GM12801 (cell line): Measurements from ENCODE around the gene CEACAM3.

Experiments
- TF ChIP-seq, protein P1 (sequence below): IDR thresholded peaks from one replicate; pipeline ENCODE4 v1.5.1; 2011; ENCODE audit warnings: control low read depth; ENCODE audit not compliant: insufficient read length; ENCODE audit errors: extremely low read depth

CEACAM3 gene

GRCh38 chr19:41801031-41801430 is 4.6 kb downstream of the CEACAM3 start:
- TF ChIP-seq, protein P1, sequence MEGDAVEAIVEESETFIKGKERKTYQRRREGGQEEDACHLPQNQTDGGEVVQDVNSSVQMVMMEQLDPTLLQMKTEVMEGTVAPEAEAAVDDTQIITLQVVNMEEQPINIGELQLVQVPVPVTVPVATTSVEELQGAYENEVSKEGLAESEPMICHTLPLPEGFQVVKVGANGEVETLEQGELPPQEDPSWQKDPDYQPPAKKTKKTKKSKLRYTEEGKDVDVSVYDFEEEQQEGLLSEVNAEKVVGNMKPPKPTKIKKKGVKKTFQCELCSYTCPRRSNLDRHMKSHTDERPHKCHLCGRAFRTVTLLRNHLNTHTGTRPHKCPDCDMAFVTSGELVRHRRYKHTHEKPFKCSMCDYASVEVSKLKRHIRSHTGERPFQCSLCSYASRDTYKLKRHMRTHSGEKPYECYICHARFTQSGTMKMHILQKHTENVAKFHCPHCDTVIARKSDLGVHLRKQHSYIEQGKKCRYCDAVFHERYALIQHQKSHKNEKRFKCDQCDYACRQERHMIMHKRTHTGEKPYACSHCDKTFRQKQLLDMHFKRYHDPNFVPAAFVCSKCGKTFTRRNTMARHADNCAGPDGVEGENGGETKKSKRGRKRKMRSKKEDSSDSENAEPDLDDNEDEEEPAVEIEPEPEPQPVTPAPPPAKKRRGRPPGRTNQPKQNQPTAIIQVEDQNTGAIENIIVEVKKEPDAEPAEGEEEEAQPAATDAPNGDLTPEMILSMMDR: no peak

GRCh38 chr19:41801792-41802211 is 5.4 kb downstream of the CEACAM3 start:
- TF ChIP-seq, protein P1: no peak

- TF ChIP-seq, protein P1: no peak
These were observed 6.4 kb downstream of the CEACAM3 start for GRCh38 chr19:41802770-41803169.

GRCh38 chr19:41804336-41804735 is 7.9 kb downstream of the CEACAM3 start:
- TF ChIP-seq, protein P1: no peak

GRCh38 chr19:41807176-41807575 is 10.8 kb downstream of the CEACAM3 start:
- TF ChIP-seq, protein P1: no peak

- TF ChIP-seq, protein P1: no peak
These were observed 12.5 kb downstream of the CEACAM3 start for GRCh38 chr19:41808663-41809566.

- TF ChIP-seq, protein P1: no peak
These were observed 13.9 kb downstream of the CEACAM3 start for GRCh38 chr19:41810301-41810700.
